ENCODE data around the gene UBE2R2.
A peak's percentile ranks its signal among the peaks of the same experiment; 100 is the strongest.
"Not testable (repeated sequence)": the region's sequence is repeated elsewhere in the genome, so short reads cannot be mapped to it uniquely, and the experiment has no call there.

UBE2R2 gene

GRCh38 chr9:33856247-33856646 is 39.3 kb downstream of the UBE2R2 start:
- no peak for TF ChIP-seq CTCF (conservative IDR thresholded peaks at IDR 0.05; ENCODE audit: low read length)
- no peak for DNase-seq (ENCODE audit: low read depth)
- H3K4me3 ChIP-seq (ENCODE audit: low read length) = no peak overlapping the region

- no peak overlapping the region for H3K4me3 ChIP-seq (ENCODE audit: low read length)
- DNase-seq (ENCODE audit: low read depth) = no peak
- TF ChIP-seq CTCF (conservative IDR thresholded peaks at IDR 0.05; ENCODE audit: low read length) = no peak
Observed at GRCh38 chr9:33858423-33858822, 41.5 kb downstream of the UBE2R2 start.

GRCh38 chr9:33860200-33860871 is 43.4 kb downstream of the UBE2R2 start:
- H3K4me3 ChIP-seq (ENCODE audit: low read length) = no peak overlapping the region
- TF ChIP-seq CTCF (conservative IDR thresholded peaks at IDR 0.05; ENCODE audit: low read length) = peak; percentile 38
- DNase-seq (ENCODE audit: low read depth) = peak; percentile 58

- DNase-seq (ENCODE audit: low read depth) = no peak
- TF ChIP-seq CTCF (conservative IDR thresholded peaks at IDR 0.05; ENCODE audit: low read length) = no peak
- no peak overlapping the region for H3K4me3 ChIP-seq (ENCODE audit: low read length)
Observed at GRCh38 chr9:33861917-33862453, 45.0 kb downstream of the UBE2R2 start.

- not testable (repeated sequence) for DNase-seq (ENCODE audit: low read depth); H3K4me3 ChIP-seq (ENCODE audit: low read length)
Observed at GRCh38 chr9:33863027-33863426, 46.1 kb downstream of the UBE2R2 start.

- H3K4me3 ChIP-seq (ENCODE audit: low read length) = peak overlapping the region; percentile 29
- TF ChIP-seq CTCF (conservative IDR thresholded peaks at IDR 0.05; ENCODE audit: low read length) = no peak
- peak; percentile 81 for DNase-seq (ENCODE audit: low read depth)
Observed at GRCh38 chr9:33867747-33868439, 50.9 kb downstream of the UBE2R2 start.

GRCh38 chr9:33868440-33868973 is 51.5 kb downstream of the UBE2R2 start:
- DNase-seq (ENCODE audit: low read depth) = peak; percentile 67
- TF ChIP-seq CTCF (conservative IDR thresholded peaks at IDR 0.05; ENCODE audit: low read length) = no peak
- H3K4me3 ChIP-seq (ENCODE audit: low read length) = peak overlapping the region; percentile 12

- not testable (repeated sequence) for H3K4me3 ChIP-seq (ENCODE audit: low read length); DNase-seq (ENCODE audit: low read depth)
Observed at GRCh38 chr9:33869243-33869642, 52.3 kb downstream of the UBE2R2 start.
